ENCODE data around the gene EEF1AKMT2.
"Not testable (repeated sequence)": the region's sequence is repeated elsewhere in the genome, so short reads cannot be mapped to it uniquely, and the experiment has no call there.

EEF1AKMT2 gene

GRCh38 chr10:124791547-124792348 is at the start of gene EEF1AKMT2:
Gene EEF1AKMT2, minus strand, starts transcription at chr10:124791887. Its CDS starts 54 bp downstream, at chr10:124791833.
- peak; percentile 57 for DNase-seq

GRCh38 chr10:124837687-124838086 is 46.0 kb upstream of the EEF1AKMT2 start:
- no peak for DNase-seq

- DNase-seq: no peak
Observed at GRCh38 chr10:124831116-124831515, 39.4 kb upstream of the EEF1AKMT2 start.

GRCh38 chr10:124830445-124830844 is 38.8 kb upstream of the EEF1AKMT2 start:
- no peak for DNase-seq

GRCh38 chr10:124829447-124830115 is 37.9 kb upstream of the EEF1AKMT2 start:
- DNase-seq: no peak

GRCh38 chr10:124827474-124827873 is 35.8 kb upstream of the EEF1AKMT2 start:
- no peak for DNase-seq

DNA sequence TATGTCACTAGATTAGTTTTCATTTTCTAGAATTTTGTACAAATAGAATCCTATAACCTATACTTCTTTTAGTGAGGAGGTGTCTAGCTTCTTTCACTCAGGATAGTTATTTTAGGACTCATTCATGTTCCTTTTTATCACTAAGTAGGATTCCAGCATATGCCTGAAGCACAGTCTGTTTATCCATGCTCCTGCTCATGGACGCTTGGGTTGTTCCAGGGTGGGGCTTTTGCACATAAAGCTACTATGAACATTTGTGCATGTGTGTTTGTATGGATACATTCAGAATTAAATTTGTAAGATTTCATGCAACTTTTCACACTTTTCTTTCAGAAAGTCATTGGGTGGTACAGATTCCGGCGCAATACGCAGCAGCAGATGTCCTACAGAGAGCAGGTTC is 34.6 kb upstream of the EEF1AKMT2 start:
- DNase-seq: no peak

- DNase-seq: no peak
Observed at GRCh38 chr10:124825702-124826101, 34.0 kb upstream of the EEF1AKMT2 start.

- not testable (repeated sequence) for DNase-seq
Observed at GRCh38 chr10:124824932-124825331, 33.2 kb upstream of the EEF1AKMT2 start.

DNA sequence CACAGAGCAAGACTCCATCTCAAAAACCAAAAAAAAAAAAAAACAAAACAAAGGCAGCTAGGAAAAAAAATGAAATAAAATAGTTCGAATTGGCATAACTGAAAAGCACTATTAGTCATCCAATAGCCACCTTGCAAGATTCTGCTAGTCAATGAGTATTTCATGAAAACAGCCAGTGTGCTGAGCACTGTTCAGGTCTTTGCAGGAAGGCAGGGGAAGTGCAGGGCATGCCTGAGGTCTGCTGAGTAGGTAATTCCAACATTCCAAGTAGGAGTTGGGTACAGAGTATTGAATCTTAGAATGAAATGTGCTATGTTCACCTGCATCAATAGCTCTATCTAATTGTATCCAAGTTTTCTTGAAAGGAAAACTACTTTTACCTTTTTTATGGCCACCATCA is 32.8 kb upstream of the EEF1AKMT2 start:
- DNase-seq: no peak

DNA sequence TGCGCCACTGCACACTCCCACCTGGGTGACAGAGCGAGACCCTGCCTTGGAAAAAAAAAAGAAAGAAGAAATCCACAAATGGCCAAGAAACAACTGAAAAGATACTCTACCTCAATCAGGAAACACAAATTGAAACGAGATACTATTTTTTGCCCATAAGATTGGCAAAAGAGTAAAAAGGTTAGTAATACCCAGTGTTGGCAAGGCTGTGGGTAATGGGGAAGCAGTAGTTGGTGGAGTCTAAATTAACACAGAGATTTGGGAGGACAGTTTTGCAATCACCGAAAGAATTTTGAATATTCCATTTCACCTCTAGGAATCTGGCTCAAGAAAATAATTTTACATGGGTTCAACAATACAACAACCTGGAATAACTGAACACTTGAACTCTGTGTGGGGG is 29.8 kb upstream of the EEF1AKMT2 start:
- DNase-seq: no peak

DNA sequence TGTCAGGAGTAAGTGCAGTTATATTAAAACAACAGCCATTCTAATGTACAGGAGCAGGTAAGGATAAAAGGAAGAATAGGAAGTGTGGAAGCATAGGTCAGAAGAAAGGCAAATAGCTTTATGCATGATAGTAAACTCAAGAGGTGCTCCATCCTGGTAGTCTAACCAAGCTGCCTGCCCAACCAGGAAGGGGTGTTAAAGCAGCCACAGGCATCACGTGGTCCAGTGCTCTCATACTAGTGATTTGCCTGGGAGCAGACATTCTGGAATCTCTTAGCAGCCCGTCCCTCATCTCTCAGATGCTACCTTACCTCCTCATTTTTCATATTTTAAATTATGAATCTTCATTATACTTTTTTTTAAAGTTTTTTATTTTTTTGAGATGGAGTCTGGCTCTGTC is 28.4 kb upstream of the EEF1AKMT2 start:
- no peak for DNase-seq

GRCh38 chr10:124802313-124802675 is 10.6 kb upstream of the EEF1AKMT2 start:
- DNase-seq: peak; percentile 25

DNA sequence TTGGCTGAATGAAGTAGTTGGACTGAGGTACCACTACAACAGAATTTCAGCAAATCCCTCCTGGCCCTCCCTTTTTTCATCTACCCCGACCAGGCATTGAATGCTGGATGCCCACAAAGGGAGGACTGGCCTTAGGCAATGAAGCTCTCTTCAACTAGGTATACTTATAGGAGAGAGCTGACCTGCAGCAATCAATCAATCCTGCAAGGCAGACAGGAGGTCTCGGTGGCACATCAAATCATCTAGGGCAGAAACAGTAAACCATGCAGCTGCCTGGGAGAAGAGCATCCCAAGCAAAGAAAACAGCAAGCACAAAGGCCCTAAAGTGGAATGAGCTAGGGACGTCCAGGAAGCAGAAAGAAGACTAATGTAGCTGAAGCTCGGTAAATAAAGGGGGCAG is 7.5 kb upstream of the EEF1AKMT2 start:
- no peak for DNase-seq

DNA sequence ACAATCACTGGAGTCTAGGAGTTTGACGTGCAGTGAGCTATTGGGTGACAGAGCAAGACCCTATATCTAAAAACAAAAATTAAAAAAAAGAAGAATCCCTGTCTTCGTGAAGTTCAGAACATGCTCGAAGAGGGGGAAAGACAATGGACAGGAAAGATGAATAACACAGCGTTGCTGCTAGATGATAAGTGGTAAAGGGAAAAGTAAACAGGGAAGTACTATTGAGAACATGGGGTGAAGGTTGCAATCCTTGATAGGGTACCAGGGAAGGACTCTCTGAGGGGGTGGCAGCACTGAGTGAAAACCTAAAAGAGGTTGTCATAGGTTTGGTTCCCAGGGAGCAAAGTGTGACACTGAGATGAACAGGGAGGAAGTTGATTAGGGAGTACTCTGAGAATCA is 7.1 kb upstream of the EEF1AKMT2 start:
- DNase-seq: no peak

- no peak for DNase-seq
Observed at GRCh38 chr10:124798364-124798763, 6.7 kb upstream of the EEF1AKMT2 start.

DNA sequence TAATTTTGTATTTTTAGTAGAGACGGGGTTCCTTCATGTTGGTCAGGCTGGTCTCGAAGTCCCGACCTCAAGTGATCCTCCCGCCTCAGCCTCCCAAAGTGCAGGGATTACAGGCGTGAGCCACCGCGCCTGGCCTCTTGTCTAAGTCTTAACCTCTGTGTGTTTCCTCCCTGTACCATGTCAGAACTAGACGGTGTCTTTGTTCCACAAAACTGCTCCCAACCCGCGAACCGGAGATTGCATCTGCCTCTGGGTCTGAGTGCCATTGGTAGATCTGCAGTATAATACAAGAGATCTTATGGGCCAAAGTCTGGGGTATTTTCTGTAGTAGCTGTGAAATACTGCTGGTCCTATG is 1.3 kb upstream of the EEF1AKMT2 start:
- DNase-seq: no peak

- DNase-seq: not testable (repeated sequence)
Observed at GRCh38 chr10:124782900-124783299, 8.8 kb downstream of the EEF1AKMT2 start.

DNA sequence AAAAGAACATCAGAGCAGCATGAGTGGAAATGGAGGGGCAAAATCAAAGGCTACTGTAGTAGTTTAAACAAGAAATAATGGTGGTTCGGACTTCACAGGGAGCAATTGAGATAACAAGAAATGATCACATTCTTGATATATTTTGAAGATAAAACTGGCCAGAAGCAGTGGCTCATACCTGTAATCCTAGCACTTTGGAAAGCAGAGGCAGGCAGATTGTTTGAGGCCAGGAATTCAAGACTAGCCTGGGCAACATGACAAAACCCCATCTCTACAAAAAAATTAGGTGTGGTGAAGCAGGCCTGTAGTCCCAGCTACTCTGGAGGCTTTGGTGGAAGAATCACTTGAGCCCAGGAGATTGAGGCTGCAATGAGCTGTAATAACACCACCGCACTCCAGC is 22.9 kb downstream of the EEF1AKMT2 start:
- DNase-seq: no peak

- no peak for DNase-seq
Observed at GRCh38 chr10:124765256-124765655, 26.4 kb downstream of the EEF1AKMT2 start.

DNA sequence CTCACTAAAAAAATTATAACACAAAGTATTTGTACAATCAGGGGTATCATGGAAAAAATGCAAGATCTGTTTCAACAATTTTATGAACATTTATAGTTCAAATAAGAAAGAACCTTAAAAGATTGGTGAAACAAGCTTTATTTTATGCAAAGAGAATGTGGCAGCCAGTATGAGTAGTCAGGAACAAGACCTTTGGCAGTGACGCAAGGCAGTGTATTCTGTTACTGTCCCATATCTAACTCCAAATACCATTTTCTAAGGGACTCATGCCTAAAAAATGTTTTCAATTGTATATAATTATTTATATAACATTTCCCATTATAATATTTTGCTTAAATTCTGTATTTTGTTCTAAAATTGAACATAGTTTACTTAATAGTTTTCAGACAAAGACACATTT is 28.4 kb downstream of the EEF1AKMT2 start:
- no peak for DNase-seq

GRCh38 chr10:124762281-124762680 is 29.4 kb downstream of the EEF1AKMT2 start:
- no peak for DNase-seq

- DNase-seq: no peak
Observed at GRCh38 chr10:124756156-124756903, 35.4 kb downstream of the EEF1AKMT2 start.

GRCh38 chr10:124755581-124755980 is 36.1 kb downstream of the EEF1AKMT2 start:
- no peak for DNase-seq

Data from GF-D8 (cell line).